Neural progenitor cell (in vitro differentiated cells): ENCODE data around the gene GABRD. TPM values are rescaled to one million over a fixed set of nuclear protein-coding genes. Genes with fewer than 3 reads are reported as not detected.

Source experiments
- DNase-seq: peaks from one replicate; pipeline ENCODE4 v3.0.0-alpha.2; 2016; ENCODE audit warnings: low spot score
- H2AFZ ChIP-seq: fragments of 200-600 bp; sonication (generic); replicated peaks from 2 replicates; pipeline ENCODE4 v1.6.1; 2016; ENCODE audit warnings: antibody characterized with exemption
- H3F3A ChIP-seq: fragments of 200-600 bp; sonication (generic); 2 replicates; pipeline ENCODE4 v1.6.1; 2016; ENCODE audit warnings: antibody characterized with exemption, low read depth
- H3K27ac ChIP-seq: fragments of 200-600 bp; sonication (generic); 2 replicates; pipeline ENCODE4 v1.5.1; 2016; ENCODE audit warnings: mild to moderate bottlenecking
- H3K27me3 ChIP-seq: fragments of 200-600 bp; sonication (generic); 2 replicates; pipeline ENCODE4 v1.6.1; 2016; ENCODE audit warnings: mild to moderate bottlenecking, moderate library complexity
- H3K36me3 ChIP-seq: fragments of 200-600 bp; sonication (generic); 2 replicates; pipeline ENCODE4 v1.5.1; 2016
- H3K4me1 ChIP-seq: fragments of 200-600 bp; sonication (generic); 2 replicates; pipeline ENCODE4 v1.6.1; 2016; ENCODE audit warnings: mixed run types
- H3K4me2 ChIP-seq: fragments of 200-600 bp; sonication (generic); 2 replicates; pipeline ENCODE4 v1.6.1; 2016
- H3K4me3 ChIP-seq: fragments of 200-600 bp; sonication (generic); 2 replicates; pipeline ENCODE4 v1.5.1; 2016
- H3K79me2 ChIP-seq: fragments of 200-600 bp; sonication (generic); 2 replicates; pipeline ENCODE4 v1.6.1; 2016; ENCODE audit warnings: low read depth
- H3K9ac ChIP-seq: fragments of 200-600 bp; sonication (generic); 2 replicates; pipeline ENCODE4 v1.6.1; 2016
- H3K9me3 ChIP-seq: fragments of 200-600 bp; sonication (generic); 2 replicates; pipeline ENCODE4 v1.5.1; 2016; ENCODE audit warnings: low read depth
- H4K20me1 ChIP-seq: fragments of 200-600 bp; sonication (generic); 2 replicates; pipeline ENCODE4 v1.6.1; 2016; ENCODE audit warnings: low read depth
- H3K27ac Mint-ChIP-seq: 3 replicates; pipeline ENCODE4 v1.8.0; 2021; ENCODE audit warnings: mixed read lengths
- H3K27me3 Mint-ChIP-seq: 2 replicates; pipeline ENCODE4 v1.8.0; 2022; ENCODE audit warnings: low read depth, mild to moderate bottlenecking, inconsistent platforms, moderate library complexity, mixed read lengths; ENCODE audit not compliant: insufficient read depth
- H3K36me3 Mint-ChIP-seq: 3 replicates; pipeline ENCODE4 v1.8.0; 2021; ENCODE audit warnings: mixed read lengths
- H3K4me1 Mint-ChIP-seq: 3 replicates; pipeline ENCODE4 v1.8.0; 2021; ENCODE audit warnings: mixed read lengths
- H3K4me3 Mint-ChIP-seq: 3 replicates; pipeline ENCODE4 v1.8.0; 2021; ENCODE audit warnings: mild to moderate bottlenecking, moderate library complexity, mixed read lengths
- H3K9me3 Mint-ChIP-seq: 3 replicates; pipeline ENCODE4 v1.8.0; 2020; ENCODE audit warnings: mixed read lengths
- EZH2 ChIP-seq: fragments of 200-600 bp; sonication (generic); IDR thresholded peaks from 2 replicates; pipeline ENCODE4 v1.6.1; 2017; ENCODE audit warnings: antibody characterized with exemption, mild to moderate bottlenecking, moderate library complexity
- EZH2phosphoT487 ChIP-seq: fragments of 200-600 bp; sonication (generic); IDR thresholded peaks from 2 replicates; pipeline ENCODE4 v1.6.1; 2017; ENCODE audit warnings: antibody characterized with exemption
- total RNA-seq: library from RNA; depleted of rRNA; stranded (reverse); fragments of >200 nt; gene quantifications from 2 replicates; pipeline ENCODE4 v1.2.3, GENCODE V29; 2015; ENCODE audit warnings: low replicate concordance
- TF ChIP-seq, protein P1 (sequence below): fragments of 200-600 bp; sonication (generic); IDR thresholded peaks from 2 replicates; pipeline ENCODE4 v1.5.1; 2017; ENCODE audit warnings: antibody characterized with exemption, mild to moderate bottlenecking

GABRD gene
- total RNA-seq, 1 donor from 2014 or later: 0.45 TPM

DNA sequence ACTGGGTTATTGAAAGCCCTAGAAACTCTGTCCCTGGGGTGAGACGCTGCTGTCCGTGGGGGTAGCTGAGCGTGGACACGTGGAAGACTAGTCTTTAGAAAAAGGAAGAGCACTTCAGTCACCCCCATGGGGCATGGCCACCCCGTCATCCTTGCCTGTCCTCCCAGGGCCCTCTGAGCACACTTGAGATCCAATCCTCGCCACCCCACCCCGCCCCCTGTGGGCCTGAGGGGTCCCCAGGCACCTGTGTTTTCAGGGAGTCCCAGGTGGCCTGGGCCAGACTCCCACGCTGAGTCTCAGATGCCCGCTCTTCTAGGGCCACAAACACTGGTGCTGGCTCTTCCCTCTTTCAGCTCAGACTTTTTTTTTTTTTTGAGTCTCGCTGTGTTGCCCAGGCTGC is 33.6 kb downstream of the GABRD start:
- H3K4me2 ChIP-seq: no peak overlapping the region
- TF ChIP-seq EZH2 (no peak), EZH2phosphoT487 (no peak)
- TF ChIP-seq, protein P1, sequence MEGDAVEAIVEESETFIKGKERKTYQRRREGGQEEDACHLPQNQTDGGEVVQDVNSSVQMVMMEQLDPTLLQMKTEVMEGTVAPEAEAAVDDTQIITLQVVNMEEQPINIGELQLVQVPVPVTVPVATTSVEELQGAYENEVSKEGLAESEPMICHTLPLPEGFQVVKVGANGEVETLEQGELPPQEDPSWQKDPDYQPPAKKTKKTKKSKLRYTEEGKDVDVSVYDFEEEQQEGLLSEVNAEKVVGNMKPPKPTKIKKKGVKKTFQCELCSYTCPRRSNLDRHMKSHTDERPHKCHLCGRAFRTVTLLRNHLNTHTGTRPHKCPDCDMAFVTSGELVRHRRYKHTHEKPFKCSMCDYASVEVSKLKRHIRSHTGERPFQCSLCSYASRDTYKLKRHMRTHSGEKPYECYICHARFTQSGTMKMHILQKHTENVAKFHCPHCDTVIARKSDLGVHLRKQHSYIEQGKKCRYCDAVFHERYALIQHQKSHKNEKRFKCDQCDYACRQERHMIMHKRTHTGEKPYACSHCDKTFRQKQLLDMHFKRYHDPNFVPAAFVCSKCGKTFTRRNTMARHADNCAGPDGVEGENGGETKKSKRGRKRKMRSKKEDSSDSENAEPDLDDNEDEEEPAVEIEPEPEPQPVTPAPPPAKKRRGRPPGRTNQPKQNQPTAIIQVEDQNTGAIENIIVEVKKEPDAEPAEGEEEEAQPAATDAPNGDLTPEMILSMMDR: no peak
- H3K27ac ChIP-seq: no peak overlapping the region
- no peaks in the 10 kb centered on the region for H3K9me3 ChIP-seq
- peaks cover 8% of the 10 kb centered on the region for H3K4me1 Mint-ChIP-seq
- H2AFZ ChIP-seq: no peak overlapping the region
- no peaks in the 10 kb centered on the region for H3K36me3 ChIP-seq
- no peaks in the 10 kb centered on the region for H3K9me3 Mint-ChIP-seq
- peak overlapping the region; percentile 20 for H3K4me3 Mint-ChIP-seq
- peaks cover 36% of the 10 kb centered on the region for H3K27me3 Mint-ChIP-seq
- H4K20me1 ChIP-seq: peaks cover 46% of the 10 kb centered on the region
- H3K36me3 Mint-ChIP-seq: no peaks in the 10 kb centered on the region
- H3K4me3 ChIP-seq: no peak overlapping the region
- H3K27ac Mint-ChIP-seq: no peak overlapping the region
- H3K27me3 ChIP-seq: peaks cover 28% of the 10 kb centered on the region
- H3K4me1 ChIP-seq: peaks cover 5% of the 10 kb centered on the region
- H3K9ac ChIP-seq: no peak overlapping the region
- DNase-seq: no peak
- H3F3A ChIP-seq: peaks cover 18% of the 10 kb centered on the region
- peaks cover 42% of the 10 kb centered on the region for H3K79me2 ChIP-seq

DNA sequence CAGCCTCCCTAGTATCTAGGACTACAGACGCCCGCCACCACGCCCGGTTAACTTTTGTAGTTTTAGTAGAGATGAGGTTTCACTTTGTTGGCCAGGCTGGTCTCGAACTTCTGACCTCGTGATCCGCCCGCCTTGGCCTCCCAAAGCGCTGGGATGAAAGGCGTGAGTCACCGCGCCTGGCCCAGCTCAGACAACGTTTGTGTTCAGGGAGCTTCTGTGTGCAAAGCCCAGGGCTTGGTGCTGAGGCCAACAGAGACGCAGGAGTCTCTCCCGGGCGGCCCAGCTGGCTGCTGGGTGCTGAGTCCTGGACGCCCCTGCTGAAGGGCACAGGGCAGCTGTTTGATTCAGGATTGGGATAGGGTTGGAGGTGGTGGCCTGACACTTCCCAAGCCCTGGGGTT is 34.1 kb downstream of the GABRD start:
- Mint-ChIP-seq H3K27ac (no peak overlapping the region), H3K36me3 (no peaks in the 10 kb centered on the region), H3K4me3 (no peak overlapping the region), H3K4me1 (peaks cover 8% of the 10 kb centered on the region), H3K9me3 (no peaks in the 10 kb centered on the region), H3K27me3 (peaks cover 35% of the 10 kb centered on the region)
- Histone ChIP-seq H3K9me3 (no peaks in the 10 kb centered on the region), H3K4me1 (peaks cover 5% of the 10 kb centered on the region), H3K27ac (no peak overlapping the region), H3K36me3 (no peaks in the 10 kb centered on the region), H3F3A (peaks cover 18% of the 10 kb centered on the region), H3K79me2 (peaks cover 42% of the 10 kb centered on the region), H3K4me3 (no peak overlapping the region), H4K20me1 (peaks cover 46% of the 10 kb centered on the region), H3K27me3 (peaks cover 24% of the 10 kb centered on the region), H3K4me2 (no peak overlapping the region), H2AFZ (no peak overlapping the region), H3K9ac (no peak overlapping the region)
- no peak for DNase-seq
- TF ChIP-seq EZH2phosphoT487: no peak
- TF ChIP-seq, protein P1: no peak
- TF ChIP-seq EZH2: no peak

GRCh38 chr1:2053784-2054376 is 34.7 kb downstream of the GABRD start:
- Mint-ChIP-seq H3K27me3 (peaks cover 28% of the 10 kb centered on the region), H3K4me1 (peaks cover 8% of the 10 kb centered on the region), H3K27ac (no peak overlapping the region), H3K9me3 (no peaks in the 10 kb centered on the region), H3K36me3 (no peaks in the 10 kb centered on the region), H3K4me3 (no peak overlapping the region)
- H3K9me3 ChIP-seq: no peaks in the 10 kb centered on the region
- no peak for DNase-seq
- TF ChIP-seq, protein P1: no peak
- no peak for TF ChIP-seq EZH2phosphoT487
- TF ChIP-seq EZH2: no peak
- H3K4me2 ChIP-seq: no peak overlapping the region
- H3K9ac ChIP-seq: no peak overlapping the region
- H2AFZ ChIP-seq: no peak overlapping the region
- peaks cover 46% of the 10 kb centered on the region for H4K20me1 ChIP-seq
- no peak overlapping the region for H3K27ac ChIP-seq
- H3K79me2 ChIP-seq: peaks cover 42% of the 10 kb centered on the region
- no peak overlapping the region for H3K4me3 ChIP-seq
- H3K27me3 ChIP-seq: peaks cover 17% of the 10 kb centered on the region
- H3K36me3 ChIP-seq: no peaks in the 10 kb centered on the region
- H3F3A ChIP-seq: peaks cover 11% of the 10 kb centered on the region
- H3K4me1 ChIP-seq: peaks cover 5% of the 10 kb centered on the region
